Fibroblast of skin of abdomen (primary cell): Measurements from ENCODE around the gene DERL3. TPM values are rescaled to one million over a fixed set of nuclear protein-coding genes. Genes with fewer than 3 reads are reported as not detected.
A peak's percentile ranks its signal among the peaks of the same experiment; 100 is the strongest.
"Not testable (repeated sequence)": the region's sequence is repeated elsewhere in the genome, so short reads cannot be mapped to it uniquely, and the experiment has no call there.

Experiments
- DNase-seq: peaks from one replicate; pipeline ENCODE4 v3.0.0-alpha.2; 2013
- polyA plus RNA-seq, 2 experiments: library from polyadenylated mRNA; unstranded; fragments of 120-200 nt; gene quantifications; one replicate each; pipeline ENCODE4 v1.2.1, GENCODE V29; 2013; ENCODE audit not compliant: insufficient read length in 2 of 2

Gene DERL3
- 0.94 TPM for polyA plus RNA-seq (2013, experiment 1 of 2; ENCODE audit: insufficient read length)
- polyA plus RNA-seq (2013, experiment 2 of 2; ENCODE audit: insufficient read length): 0.73 TPM

DNA sequence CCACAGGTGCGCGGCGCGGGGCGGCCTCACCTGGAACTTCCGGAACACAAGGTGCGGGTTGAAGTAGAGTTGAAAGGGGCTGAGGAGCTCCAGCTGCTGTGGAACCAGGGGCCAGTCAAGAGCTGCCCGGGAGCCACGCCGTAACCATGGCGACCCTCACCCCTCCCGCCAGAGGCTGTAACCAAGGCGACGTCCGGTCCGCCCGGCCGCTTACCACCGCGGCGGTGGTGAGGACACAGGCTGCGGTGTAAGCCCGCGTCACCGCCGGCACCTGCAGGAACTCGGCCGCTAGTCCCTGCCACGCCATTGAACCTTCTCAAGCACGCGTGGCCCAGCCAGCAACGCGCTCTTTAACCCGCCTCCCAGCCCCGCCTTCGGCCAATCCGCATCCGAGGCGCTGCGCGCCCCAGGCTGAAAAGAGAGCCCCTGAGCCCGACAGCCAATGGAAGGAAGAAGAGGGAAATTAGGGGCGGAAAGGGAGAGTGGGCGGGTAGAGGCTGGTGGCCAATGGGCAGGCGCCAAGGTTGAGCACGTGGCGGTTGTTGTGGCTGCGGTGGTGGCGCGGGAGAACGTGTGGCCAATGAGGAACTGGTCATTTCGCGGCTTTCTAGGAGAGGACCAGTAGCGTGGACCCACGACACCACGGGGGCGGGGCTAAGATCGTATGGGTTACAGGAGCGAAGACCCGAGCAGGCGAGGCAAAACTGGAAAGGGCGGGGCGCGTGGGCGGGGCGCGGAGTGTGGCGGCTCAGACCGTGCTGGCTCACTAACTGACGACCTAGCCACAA lies at the start of gene DERL3:
DERL3 (minus strand) TSS at position 326 of the 788 bp plus-strand sequence; CDS start at position 307, 19 bp downstream.
- DNase-seq: peak; percentile 96

DNA sequence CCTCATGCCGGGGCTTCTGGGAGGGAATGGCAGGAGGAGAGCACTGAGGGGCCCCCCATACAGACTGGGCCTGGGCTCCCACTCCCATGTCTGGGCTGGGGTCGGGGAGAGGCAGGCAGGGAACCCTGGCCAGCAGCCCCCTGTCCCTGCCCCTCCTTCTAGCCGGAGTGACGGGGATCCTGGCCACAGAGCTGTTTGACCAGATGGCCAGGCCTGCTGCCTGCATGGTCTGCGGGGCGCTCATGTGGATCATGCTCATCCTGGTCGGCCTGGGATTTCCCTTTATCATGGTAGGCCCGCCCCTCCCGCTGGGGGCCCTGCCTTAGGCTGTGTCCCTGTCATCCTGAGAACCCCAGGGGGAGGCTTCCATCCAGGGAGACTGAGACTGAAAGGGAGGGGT lies 45.3 kb upstream of the DERL3 start:
- no peak for DNase-seq

- DNase-seq: no peak
These were observed 44.9 kb upstream of the DERL3 start for GRCh38 chr22:23883658-23884057.

DNA sequence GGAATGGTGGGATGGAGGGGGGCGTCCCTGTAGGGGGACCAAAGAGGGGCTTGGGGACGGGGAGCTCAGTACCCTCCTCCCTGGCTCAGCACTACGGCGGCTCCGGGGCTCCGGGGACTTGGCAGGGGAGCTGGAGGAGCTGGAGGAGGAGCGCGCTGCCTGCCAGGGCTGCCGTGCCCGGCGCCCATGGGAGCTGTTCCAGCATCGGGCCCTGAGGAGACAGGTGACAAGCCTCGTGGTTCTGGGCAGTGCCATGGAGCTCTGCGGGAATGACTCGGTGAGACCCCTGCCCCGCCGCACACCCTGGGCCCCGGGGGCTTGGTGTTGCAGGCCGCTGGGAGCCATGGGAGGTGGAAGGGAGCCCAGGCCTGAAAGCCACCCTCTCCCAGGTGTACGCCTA lies 43.6 kb upstream of the DERL3 start:
- no peak for DNase-seq

GRCh38 chr22:23878219-23878618 lies 39.4 kb upstream of the DERL3 start:
- no peak for DNase-seq

DNA sequence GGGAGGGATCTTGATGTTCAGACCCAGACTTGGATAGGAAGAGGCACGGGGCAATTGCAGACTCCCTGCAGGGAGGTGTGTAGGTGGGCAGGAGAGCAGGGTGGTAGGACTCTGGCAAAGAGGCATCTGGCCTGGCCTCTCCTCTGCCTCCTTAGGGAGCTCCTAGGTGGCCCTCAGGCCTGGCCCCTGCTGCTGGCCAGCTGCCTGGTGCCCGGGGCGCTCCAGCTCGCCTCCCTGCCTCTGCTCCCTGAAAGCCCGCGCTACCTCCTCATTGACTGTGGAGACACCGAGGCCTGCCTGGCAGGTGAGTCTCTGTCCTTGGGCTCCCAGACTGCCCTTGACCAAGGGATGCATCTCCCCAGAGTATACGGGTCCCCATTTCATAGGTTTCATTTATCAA lies 38.8 kb upstream of the DERL3 start:
- DNase-seq: no peak

DNA sequence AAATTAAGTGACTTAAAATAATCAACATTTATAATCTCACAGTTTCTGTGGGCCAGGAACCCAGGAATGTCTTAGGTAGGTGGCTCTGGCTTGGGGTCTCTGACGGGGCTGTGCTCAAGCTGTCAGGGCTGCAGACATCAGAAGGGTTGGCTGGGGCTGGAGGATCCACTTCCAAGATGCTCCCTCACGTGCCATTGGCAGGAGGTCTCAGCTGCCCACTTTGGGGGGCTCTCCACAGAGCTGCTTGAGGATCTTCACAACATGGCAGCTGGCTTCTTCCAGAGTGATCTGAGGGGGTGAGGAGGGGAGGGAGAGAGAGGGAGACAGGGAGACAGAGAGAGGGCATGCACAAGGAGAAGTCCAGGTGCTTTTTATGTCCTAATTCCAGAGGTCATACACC lies 37.0 kb upstream of the DERL3 start:
- no peak for DNase-seq

DNA sequence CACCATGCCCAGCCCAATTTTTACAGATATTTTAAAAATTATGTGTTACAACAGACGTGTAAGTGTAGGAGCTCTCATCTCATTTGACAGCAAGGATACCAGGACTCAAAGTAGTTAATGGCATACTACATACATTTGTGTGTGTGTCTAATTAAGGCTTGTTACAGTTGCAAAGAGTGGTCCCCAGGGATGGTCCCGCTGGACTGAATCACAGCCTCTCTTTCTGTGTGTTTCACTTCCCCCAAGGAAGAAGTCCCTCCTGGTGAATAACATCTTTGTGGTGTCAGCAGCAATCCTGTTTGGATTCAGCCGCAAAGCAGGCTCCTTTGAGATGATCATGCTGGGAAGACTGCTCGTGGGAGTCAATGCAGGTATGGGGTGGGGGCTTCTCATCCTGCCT lies 36.1 kb upstream of the DERL3 start:
- no peak for DNase-seq

DNA sequence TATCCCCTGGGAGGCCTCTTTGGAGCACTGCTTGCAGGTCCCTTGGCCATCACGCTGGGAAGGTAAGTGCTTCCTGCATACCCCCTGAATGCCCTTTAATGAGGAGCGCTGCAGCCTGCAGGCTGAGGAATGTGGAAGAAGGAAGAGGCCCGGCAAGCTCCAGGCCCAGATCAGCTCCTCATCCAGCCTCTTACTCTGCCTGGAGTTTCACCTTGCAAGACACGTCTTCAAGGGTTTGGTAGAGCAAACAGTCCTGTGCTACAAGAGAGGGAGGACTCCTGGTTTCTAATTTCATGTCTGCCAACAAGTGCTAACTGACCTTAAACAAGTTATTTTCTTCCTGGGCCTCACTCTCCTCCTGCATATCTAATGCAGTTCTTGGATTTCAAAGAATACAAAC lies 29.8 kb upstream of the DERL3 start:
- DNase-seq: no peak

GRCh38 chr22:23864499-23865154 lies 25.8 kb upstream of the DERL3 start:
- not testable (repeated sequence) for DNase-seq

DNA sequence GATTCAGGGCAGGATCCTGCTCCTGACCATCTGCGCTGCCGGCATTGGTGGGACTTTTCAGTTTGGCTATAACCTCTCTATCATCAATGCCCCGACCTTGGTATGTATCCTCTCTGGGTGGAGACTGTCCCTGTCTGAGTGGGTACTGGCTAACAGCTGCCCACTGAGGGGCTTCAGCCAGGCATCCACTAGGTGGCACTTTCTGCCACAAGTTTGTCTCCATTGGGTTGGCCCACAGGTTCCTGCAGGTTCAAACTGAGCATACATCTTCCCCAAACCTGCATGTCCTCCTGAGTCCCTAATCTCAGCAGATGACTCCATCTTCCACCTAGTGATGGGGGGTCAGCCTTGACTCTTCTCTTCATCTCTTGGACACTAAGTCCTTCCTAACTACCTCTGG lies 23.3 kb upstream of the DERL3 start:
- DNase-seq: peak; percentile 31

DNA sequence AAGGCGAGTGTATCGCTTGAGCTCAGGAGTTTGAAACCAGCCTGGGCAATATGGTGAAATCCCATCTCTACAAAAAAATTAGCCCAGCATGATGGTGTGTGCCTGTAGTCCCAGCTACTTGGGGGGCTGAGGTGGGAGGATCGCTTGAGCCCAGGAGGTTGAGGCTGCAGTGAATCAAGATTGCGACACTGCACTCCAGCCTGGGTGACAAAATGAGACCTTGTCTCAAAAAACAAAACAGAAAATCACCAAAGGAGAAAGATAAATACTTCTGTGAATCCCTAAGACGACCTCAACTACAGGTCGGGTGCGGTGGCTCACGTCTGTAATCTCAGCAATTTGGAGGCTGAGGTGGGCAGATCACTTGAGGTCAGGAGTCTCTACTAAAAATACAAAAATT lies 21.4 kb upstream of the DERL3 start:
- DNase-seq: not testable (repeated sequence)

DNA sequence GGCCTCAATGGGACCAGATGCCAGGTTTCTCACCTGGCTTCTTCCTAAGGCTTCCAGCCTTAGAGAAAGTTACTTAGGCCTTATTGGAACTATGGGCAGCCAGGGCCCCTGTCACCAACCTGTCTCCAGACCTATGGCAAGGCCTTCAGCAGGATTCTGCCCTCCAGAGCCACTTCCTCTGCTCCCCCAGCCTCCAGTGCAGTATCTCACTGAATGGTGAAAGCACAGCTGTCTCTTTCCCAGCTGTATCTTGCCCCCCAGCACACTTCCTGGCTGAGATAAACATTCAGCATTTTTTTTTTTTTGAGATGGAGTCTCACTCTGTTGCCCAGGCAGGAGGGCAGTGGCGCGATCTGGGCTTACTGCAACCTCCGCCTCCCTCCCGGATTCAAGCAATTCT lies 20.4 kb upstream of the DERL3 start:
- no peak for DNase-seq

DNA sequence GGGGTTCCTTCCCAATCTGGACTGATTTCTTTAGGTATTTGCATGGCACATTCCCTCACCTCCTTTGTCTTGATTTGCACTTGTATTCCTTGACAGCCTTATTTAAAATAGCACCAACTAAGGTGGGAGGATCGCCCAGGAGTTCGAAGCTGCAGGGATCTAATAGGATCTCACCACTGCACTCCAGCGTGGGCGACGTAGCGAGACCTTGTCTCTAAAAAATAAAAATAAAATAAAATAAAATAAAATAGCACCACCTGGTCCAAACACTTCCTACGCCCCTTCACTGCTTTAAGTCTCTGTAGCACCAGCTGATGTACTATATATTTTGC lies 19.6 kb upstream of the DERL3 start:
- DNase-seq: no peak

GRCh38 chr22:23857606-23858483 lies 19.0 kb upstream of the DERL3 start, which contains the start of gene SLC2A11:
TSS of gene SLC2A11 (plus strand) at chr22:23857875. CDS start at chr22:23858000, 125 bp downstream.
- peak; percentile 97 for DNase-seq

DNA sequence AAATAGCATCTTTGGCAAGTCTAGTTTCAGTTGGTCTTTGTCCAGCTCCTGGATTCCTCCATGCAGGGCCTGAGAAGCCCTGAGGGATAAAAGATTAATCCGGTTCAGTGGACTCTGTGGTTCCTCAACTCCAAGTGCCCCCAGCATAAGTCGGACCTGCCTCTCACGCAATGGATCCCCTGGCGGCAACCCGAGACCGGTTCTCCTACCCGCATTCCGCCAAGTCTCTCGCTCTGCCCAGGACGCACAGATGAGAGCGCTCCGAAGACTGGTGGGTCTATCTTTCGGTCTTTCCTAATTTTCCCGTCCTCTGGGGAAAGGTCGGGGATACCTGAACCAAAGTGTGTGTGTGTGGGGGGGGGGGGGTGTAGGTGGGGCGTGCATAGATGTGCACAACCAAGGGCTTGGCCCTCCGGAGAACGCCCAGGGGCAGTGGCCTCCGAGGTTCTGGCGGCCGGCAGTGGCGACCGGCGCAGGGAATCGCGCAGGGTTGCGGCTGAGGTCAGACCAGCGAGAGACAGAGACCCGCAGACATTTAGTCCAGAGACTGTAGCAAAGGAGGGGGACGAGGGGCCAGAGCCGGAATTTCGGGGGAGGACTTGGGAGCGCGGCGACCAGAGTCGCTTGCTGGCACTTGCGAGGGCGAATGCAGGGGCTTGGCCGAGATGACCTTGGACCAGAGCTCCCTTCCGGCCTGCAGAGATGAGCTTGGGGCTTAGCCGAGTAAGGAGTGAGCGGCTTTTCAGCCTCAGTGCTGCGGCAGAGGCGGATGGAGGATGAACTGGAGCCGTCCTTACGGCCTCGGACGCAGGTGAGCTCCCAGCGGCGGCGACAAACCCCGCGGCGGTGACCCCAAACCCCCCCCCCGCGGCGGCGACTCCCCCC lies 18.2 kb upstream of the DERL3 start:
- peak; percentile 36 for DNase-seq

GRCh38 chr22:23850136-23850611 lies 11.4 kb upstream of the DERL3 start:
- DNase-seq: no peak

DNA sequence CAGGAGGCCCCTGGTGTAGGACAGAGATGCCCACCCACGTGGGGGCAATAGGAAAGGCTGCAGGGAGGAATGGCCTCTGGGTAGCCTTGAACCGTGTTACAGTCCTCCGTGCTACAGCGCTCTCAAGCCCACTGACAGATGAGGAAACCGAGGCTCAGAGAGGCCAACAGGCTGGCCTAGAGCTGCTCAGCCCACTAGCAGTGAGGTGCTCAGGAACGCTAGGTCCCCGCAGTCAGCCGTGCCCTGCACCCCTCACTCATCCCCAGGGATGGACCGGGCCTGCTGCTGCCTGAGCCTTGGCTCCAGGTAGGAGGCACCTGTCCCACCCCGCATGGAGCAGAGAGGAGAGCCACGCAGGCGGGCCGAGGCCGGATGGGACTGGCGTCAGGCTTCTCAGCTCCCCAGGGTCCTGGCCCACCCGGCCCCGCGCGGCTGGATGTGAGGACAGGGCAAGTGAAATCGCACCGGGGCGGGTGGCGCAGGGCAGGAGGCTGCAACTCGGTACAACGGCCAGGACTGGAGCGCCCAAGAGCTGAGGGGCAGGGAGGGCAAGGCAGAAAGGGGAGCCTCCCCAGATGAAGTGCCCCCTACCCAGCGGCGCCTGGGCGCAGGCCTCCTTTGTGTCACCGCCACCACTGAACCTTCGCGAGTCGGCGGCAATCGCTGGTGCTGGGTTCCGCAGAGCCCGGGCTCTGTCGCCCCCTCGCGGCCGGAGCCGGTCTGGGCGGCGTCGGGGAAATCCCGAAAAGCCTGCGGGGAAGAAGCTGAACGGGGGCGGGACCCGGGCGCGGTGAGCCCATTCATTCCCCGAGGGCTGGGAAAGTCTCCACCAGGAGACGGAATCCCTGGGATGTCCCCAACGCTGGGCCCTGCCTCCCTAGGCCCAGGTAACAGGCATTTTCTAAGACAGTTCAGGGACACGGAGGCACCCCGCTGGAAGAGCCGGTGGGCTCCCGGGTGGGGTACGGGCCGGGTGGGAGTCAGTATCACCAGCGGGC lies 10.5 kb upstream of the DERL3 start:
- peak; percentile 67 for DNase-seq

- no peak for DNase-seq
These were observed 9.4 kb upstream of the DERL3 start for GRCh38 chr22:23847991-23848864.
